C4-2B (cell line): Measurements from ENCODE around the gene PDE4D.

Experiments used
- H3K27ac ChIP-seq: fragments of 450-650 bp; 2 replicates; pipeline ENCODE4 v1.5.1; 2017
- ZFX ChIP-seq: fragments of 450-650 bp; IDR thresholded peaks from 2 replicates; pipeline ENCODE4 v1.6.1; 2017
- TF ChIP-seq, protein P1 (sequence below): fragments of 450-650 bp; conservative IDR thresholded peaks from 2 replicates; pipeline ENCODE4 v1.5.1; 2017; ENCODE audit warnings: mild to moderate bottlenecking

Gene PDE4D

DNA sequence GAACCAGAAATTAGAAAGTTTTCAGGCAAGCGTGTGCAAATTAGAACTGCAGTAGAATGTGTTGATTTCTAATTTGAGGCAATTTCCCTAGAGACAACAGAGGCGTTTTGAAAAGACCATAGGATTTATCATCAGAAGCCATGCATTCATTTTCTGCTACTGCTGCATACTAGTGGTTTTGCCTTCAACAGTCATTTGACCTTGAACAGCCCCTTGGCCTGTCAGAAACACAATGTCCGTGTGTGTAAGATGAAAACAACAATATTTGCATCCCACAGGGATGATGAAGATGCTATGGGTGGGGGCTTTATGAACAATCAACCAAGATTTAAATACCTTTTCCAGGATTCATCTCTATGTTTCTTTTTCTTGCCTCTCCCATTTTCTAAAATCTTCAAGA is 73.7 kb downstream of the PDE4D start:
- H3K27ac ChIP-seq, result no peak overlapping the region
- TF ChIP-seq, protein P1, sequence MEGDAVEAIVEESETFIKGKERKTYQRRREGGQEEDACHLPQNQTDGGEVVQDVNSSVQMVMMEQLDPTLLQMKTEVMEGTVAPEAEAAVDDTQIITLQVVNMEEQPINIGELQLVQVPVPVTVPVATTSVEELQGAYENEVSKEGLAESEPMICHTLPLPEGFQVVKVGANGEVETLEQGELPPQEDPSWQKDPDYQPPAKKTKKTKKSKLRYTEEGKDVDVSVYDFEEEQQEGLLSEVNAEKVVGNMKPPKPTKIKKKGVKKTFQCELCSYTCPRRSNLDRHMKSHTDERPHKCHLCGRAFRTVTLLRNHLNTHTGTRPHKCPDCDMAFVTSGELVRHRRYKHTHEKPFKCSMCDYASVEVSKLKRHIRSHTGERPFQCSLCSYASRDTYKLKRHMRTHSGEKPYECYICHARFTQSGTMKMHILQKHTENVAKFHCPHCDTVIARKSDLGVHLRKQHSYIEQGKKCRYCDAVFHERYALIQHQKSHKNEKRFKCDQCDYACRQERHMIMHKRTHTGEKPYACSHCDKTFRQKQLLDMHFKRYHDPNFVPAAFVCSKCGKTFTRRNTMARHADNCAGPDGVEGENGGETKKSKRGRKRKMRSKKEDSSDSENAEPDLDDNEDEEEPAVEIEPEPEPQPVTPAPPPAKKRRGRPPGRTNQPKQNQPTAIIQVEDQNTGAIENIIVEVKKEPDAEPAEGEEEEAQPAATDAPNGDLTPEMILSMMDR, result no peak
- TF ChIP-seq ZFX, result no peak

DNA sequence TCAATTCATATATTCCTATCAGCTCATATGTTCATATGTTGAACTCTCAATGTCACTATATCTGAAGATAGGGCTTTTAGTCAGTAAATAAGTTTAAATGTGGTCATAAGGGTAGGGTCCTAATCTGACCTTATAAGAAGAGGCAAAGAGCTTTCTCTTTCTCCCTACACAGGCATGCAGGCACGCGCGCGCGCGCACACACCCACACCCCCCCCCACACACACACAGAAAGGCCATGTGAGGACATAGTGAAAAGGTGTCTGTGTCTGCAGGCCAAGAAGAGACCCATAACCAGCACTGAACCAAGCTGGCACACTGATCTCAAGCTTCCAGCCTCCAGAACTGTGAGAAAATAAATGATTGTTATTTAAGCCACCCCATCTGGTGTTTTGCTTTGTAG is 76.0 kb downstream of the PDE4D start:
- H3K27ac ChIP-seq, result no peak overlapping the region
- TF ChIP-seq, protein P1, result no peak

DNA sequence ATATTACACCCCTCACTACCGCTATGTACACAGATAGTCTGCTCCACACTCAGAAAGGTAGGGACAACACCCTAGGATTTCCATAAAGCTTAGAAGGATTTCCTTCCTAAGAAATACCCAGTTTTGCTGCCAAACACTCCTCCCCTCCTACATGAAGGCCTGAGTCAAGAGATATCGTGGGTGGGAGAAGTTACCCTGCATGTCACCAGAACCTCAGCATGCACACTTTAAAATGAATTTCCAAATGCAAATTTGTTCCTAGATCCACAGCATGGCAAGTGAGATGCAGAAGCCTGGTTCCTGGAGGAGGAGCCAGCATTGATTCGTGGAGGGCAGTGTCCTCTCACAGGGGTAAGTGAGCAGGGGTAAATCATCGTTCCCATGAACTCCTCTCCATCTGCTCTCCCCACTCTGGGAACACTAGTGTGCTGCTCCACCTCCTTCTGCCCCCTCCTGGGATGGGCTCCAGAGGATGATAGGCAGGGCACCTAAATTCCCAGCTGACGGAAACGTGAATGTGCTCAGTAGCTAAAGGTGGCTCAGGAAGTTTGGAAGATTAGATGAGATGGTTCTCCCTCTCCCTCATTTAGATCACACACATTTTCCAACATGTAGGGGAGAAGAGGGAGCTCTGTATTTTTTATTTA is 76.7 kb downstream of the PDE4D start:
- H3K27ac ChIP-seq, result no peak overlapping the region
- TF ChIP-seq, protein P1, result no peak
- no peak for TF ChIP-seq ZFX

DNA sequence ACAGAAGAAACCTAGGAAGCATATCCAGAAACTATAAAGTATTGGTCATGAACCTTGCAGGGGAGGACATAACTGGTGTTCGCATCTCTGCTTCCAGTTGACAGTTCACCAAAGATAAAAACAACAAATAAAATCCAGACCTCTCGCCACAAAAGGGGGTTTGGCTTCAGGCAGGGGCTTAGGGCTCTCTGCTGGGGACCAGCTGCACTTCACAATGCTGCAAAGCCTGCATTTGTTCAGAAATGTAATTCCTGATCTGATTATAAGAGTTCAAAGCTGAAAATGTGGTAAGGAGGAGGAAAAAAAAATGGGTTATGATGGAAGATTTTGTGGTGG is 79.0 kb downstream of the PDE4D start:
- no peak overlapping the region for H3K27ac ChIP-seq
- no peak for TF ChIP-seq ZFX
- TF ChIP-seq, protein P1, result no peak

DNA sequence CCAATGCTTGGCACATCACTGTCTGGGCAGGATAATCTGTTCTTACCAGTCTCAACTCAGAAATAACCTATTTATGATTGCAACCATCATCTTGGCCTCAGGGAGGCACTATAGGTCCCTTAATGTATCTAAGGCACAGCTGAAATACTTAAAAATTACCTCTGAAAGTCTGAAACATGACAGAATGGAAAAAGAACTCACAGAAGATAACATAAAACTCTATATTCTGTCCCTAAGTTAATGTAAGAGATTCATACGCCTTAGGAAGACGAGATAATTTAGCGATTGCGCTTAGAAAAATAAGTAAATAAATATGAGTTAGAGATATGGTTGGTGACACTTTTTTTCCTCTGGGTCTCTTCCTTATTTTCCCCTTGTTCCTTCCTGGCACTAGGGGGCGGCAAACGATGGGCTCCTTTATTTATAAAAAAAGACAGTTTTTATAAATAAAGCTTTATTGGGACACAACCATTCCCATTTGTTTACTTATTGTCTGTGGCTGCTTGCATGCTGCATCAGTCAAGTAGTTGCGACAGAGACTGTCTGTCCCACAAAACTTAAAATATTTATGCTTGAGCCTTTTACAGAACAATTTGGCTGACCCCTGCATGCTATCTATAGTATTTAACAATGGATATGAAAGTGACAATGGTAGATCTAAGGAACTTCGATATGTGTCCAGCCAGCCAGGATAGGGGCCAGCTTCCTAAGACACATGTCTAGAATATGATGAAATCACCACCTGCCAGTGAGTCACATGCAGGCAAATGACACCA is 79.6 kb downstream of the PDE4D start:
- TF ChIP-seq ZFX, result no peak
- TF ChIP-seq, protein P1, result peak; percentile 92
- no peak overlapping the region for H3K27ac ChIP-seq

DNA sequence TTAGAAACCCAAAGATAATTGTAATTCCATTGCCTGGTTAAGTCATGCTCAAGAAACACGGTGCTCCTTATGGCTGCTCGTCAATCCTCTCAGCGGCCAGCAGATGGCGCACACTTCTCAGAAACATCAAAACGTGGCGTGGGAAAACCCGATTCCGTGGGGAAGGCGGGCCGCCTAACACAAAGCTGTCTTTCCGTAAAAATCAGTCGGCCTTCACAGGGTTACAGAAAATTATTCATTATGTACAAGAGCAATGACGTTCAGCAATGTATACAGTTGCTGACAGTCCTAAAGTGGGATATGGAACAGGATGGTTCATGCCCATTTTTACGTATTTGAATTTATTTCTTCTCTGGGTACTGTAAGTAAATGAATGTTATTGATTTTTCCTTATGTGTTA is 83.5 kb downstream of the PDE4D start:
- TF ChIP-seq ZFX, result no peak
- TF ChIP-seq, protein P1, result peak; percentile 95
- H3K27ac ChIP-seq, result no peak overlapping the region

DNA sequence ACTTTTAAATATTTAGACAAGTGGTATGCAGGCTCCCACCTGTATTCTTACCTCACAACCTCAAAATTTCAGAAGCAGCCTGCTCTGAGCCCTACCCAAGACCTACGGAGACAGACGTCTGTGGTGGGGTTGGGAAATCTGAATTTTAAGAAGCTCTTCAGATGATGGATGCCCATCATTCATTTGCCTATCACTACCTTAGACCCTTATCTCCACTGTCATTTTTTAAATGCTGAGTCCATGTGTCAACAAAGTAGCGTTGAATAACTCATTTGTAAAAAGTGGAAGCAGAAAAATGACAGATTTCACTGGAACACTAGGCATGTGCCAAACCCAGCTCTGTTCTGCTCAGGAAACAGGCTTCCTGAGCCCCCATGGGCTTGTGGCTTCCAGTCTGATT is 85.7 kb downstream of the PDE4D start:
- TF ChIP-seq, protein P1, result no peak
- no peak for TF ChIP-seq ZFX
- no peak overlapping the region for H3K27ac ChIP-seq
